ENCODE results near the gene DERA.
"Not testable (repeated sequence)": the region's sequence is repeated elsewhere in the genome, so short reads cannot be mapped to it uniquely, and the experiment has no call there.

The DERA gene

DNA sequence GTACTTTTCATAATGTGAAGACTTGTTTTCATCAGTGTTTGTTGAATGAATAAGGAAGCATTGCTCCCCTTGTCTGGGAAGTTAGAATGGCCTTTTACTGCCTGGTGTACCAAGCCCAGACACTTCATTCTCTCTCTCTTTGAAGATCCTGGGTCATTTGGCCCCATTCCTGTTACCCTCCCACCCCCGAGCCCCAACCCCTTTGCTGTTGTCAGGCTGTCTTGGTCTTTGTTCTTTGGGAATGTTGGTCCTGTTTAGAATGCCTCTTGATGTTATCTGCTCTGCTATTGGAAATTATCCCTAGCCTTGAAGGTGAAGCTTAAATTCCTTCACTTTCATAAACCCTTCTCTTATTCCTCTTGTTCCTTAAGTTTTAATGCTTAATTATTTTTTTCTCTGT is 13.8 kb downstream of the DERA start:
- H2AFZ ChIP-seq (ENCODE audit: low read depth, low read length): no peak overlapping the region
- H3K4me1 ChIP-seq (ENCODE audit: insufficient read depth, low read length): peaks cover 18% of the 10 kb centered on the region
- no peaks in the 10 kb centered on the region for H3K36me3 ChIP-seq (ENCODE audit: insufficient read depth, low read length)
- no peaks in the 10 kb centered on the region for H3K27me3 ChIP-seq (ENCODE audit: insufficient read depth, low read length)
- H3K9me3 ChIP-seq (ENCODE audit: low read length): no peaks in the 10 kb centered on the region
- no peak overlapping the region for H3K4me3 ChIP-seq (ENCODE audit: low read length)

DNA sequence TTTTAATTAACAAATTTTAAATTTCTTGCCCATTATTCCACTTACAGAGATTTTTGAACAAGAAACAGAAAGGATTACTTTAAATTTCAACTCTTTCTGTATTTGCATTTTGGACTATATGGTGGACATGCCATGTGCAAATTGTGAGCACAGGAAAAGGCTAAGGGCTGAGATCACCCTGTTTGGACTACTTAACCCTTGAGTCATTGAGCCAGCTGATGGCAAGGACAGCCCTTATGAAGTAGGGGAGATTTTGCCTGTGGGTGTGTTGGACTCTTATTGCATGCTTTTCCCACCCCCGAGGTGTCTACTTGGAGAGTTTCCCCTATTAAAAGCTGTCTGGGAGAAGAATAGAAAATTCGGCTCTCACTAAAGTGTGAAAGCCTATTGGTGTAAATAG is 17.2 kb downstream of the DERA start:
- H3K4me3 ChIP-seq (ENCODE audit: low read length): no peak overlapping the region
- no peaks in the 10 kb centered on the region for H3K9me3 ChIP-seq (ENCODE audit: low read length)

DNA sequence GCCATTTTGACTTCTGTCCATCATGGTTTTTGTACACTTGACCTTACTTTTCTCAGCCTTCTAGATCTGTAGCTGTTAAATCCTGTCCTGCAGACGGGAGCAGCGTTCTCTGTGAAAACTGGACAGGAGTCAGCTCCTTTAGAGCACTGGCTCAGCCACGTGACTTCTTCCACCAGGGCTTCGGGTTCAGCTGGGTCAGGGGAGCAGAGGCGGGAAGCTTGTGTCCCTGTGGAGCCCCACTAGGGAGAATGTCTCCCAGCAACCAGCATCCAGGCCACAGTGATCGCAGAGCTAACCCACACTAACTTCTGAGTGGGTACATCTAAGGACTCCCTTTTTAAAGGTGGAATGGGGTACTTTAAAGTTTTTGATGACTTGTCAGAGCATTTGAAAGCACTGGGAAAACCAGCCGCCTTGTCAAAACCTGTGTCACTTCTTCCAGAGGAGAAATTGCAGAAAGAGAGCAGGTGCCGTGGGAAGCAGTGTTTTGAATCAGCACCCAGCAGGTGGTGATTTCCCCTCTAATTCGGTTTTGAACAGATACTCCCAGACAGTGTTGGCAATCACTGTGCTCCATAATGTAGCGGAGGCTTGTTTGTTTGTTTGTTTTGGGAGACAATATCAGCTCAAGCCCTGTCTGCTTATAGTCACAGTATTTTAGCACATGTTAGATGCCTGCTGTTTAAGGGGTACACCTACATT is 17.9 kb downstream of the DERA start:
- no peaks in the 10 kb centered on the region for H3K27me3 ChIP-seq (ENCODE audit: insufficient read depth, low read length)
- no peaks in the 10 kb centered on the region for H3K36me3 ChIP-seq (ENCODE audit: insufficient read depth, low read length)
- H3K9me3 ChIP-seq (ENCODE audit: low read length): no peaks in the 10 kb centered on the region
- peaks cover 22% of the 10 kb centered on the region for H3K4me1 ChIP-seq (ENCODE audit: insufficient read depth, low read length)
- no peak overlapping the region for H3K4me3 ChIP-seq (ENCODE audit: low read length)
- no peak overlapping the region for H2AFZ ChIP-seq (ENCODE audit: low read depth, low read length)

More for the DNA sequence above, 17.2 kb downstream of the DERA start:
- peaks cover 22% of the 10 kb centered on the region for H3K4me1 ChIP-seq (ENCODE audit: insufficient read depth, low read length)
- H3K27me3 ChIP-seq (ENCODE audit: insufficient read depth, low read length): no peaks in the 10 kb centered on the region
- H3K36me3 ChIP-seq (ENCODE audit: insufficient read depth, low read length): no peaks in the 10 kb centered on the region
- H2AFZ ChIP-seq (ENCODE audit: low read depth, low read length): no peak overlapping the region

DNA sequence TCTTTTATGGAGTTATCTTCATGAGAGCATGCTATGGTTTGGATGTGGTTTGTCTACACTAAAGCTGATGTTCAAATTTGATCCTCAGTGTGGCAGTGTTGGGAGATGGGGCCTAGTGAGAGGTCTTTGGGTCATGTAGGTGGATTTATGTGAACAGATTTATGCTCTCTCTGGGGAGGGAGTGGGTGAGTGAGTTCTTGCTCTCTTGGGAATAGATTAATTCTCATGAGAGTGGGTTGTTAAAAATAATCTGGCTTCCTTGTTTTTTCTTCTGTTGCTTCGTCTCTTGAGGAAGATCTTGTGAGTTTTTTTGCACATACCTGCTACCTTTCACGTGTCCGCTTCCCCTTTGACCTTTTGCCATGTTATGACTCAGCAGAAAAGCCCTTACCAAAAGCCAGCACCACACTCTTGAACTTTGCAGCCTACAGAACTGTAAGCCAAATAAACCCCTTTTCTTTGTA is 20.5 kb downstream of the DERA start:
- Histone ChIP-seq H3K4me3 (ENCODE audit: low read length) (no peak overlapping the region), H3K27me3 (ENCODE audit: insufficient read depth, low read length) (no peaks in the 10 kb centered on the region), H3K9me3 (ENCODE audit: low read length) (no peaks in the 10 kb centered on the region), H3K4me1 (ENCODE audit: insufficient read depth, low read length) (peaks cover 22% of the 10 kb centered on the region), H3K36me3 (ENCODE audit: insufficient read depth, low read length) (no peaks in the 10 kb centered on the region), H2AFZ (ENCODE audit: low read depth, low read length) (no peak overlapping the region)

DNA sequence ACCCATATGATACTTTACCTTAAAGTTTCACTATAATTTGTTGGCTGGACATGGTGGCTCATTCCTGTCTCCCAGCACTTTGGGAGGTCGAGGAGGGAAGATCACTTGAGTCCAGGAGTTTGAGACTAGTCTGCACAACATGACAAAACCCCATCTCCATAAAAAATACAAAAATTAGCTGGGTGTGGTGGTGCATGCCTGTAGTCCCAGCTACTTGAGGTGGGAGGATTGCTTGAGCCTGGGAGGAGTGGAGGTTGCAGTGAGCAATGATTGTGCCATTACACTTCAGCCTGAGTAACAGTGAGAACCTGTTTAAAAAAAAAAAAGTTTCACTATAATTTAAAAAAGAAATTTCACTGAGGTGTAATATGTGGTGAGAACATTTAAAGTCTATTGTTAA is 21.2 kb downstream of the DERA start:
- Histone ChIP-seq H3K4me1 (ENCODE audit: insufficient read depth, low read length) (peaks cover 22% of the 10 kb centered on the region), H3K4me3 (ENCODE audit: low read length) (no peak overlapping the region), H2AFZ (ENCODE audit: low read depth, low read length) (no peak overlapping the region), H3K36me3 (ENCODE audit: insufficient read depth, low read length) (no peaks in the 10 kb centered on the region), H3K27me3 (ENCODE audit: insufficient read depth, low read length) (no peaks in the 10 kb centered on the region), H3K9me3 (ENCODE audit: low read length) (no peaks in the 10 kb centered on the region)

DNA sequence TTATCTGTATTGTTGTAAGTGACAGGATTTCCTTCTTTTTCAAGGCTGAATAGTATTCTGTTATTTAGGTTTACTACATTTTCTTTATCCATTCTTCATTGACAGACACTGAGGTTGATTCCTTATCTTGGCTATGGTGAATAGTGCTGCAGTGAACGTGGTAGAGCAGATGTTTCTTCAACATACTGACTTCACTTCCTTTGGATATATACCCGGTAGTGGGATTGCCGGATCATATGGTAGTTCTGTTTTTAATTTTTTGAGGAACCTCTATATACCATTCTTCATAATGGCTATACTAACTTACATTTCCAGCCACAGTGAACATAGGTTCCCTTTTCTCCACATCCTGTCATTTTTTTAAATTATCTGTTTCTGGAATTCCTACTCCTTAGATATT is 21.8 kb downstream of the DERA start:
- H2AFZ ChIP-seq (ENCODE audit: low read depth, low read length): no peak overlapping the region
- H3K9me3 ChIP-seq (ENCODE audit: low read length): no peaks in the 10 kb centered on the region
- H3K4me1 ChIP-seq (ENCODE audit: insufficient read depth, low read length): peaks cover 20% of the 10 kb centered on the region
- H3K36me3 ChIP-seq (ENCODE audit: insufficient read depth, low read length): no peaks in the 10 kb centered on the region
- H3K4me3 ChIP-seq (ENCODE audit: low read length): no peak overlapping the region
- H3K27me3 ChIP-seq (ENCODE audit: insufficient read depth, low read length): no peaks in the 10 kb centered on the region

DNA sequence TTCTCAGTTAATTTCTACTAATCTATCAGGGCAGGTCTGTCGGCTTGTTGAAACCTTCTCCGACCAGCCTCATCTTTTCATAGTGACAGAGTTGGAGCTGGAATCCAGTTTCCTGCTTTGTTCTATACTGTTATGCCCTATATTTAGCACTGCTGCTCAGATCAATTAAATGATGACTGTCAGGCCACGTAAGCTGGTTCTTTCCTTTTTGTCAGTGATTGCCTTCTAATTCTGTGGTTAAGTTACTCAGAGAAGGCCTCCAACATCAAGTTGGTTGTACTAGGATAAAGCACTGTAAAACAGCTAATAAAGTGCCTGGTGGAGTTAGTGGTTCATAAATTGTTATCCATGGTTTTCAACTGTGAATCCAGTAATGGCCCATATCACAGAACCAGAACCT is 22.6 kb downstream of the DERA start:
- H3K36me3 ChIP-seq (ENCODE audit: insufficient read depth, low read length): no peaks in the 10 kb centered on the region
- H2AFZ ChIP-seq (ENCODE audit: low read depth, low read length): no peak overlapping the region
- H3K9me3 ChIP-seq (ENCODE audit: low read length): no peaks in the 10 kb centered on the region
- H3K4me3 ChIP-seq (ENCODE audit: low read length): no peak overlapping the region
- peaks cover 12% of the 10 kb centered on the region for H3K4me1 ChIP-seq (ENCODE audit: insufficient read depth, low read length)
- H3K27me3 ChIP-seq (ENCODE audit: insufficient read depth, low read length): no peaks in the 10 kb centered on the region

DNA sequence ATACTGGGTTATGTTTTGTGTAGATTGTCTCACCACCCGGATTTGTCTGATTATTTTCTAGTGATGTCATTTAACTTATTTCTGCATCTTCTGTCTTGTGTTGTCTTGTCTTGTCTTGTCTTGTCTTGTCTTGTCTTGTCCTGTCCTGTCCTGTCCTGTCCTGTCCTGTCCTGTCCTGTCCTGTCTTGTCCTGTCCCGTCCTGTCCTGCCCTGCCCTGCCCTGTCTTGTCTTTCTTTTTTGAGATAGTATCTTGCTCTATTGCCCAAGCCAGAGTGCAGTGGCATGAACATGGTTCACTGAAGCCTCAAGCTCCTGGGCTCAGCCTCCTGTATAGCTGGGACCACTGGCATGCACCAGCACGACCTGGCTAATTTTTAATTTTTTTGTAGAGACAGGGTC is 25.6 kb downstream of the DERA start:
- no peaks in the 10 kb centered on the region for H3K36me3 ChIP-seq (ENCODE audit: insufficient read depth, low read length)
- no peaks in the 10 kb centered on the region for H3K9me3 ChIP-seq (ENCODE audit: low read length)
- H3K4me3 ChIP-seq (ENCODE audit: low read length): no peak overlapping the region
- no peak overlapping the region for H2AFZ ChIP-seq (ENCODE audit: low read depth, low read length)
- no peaks in the 10 kb centered on the region for H3K27me3 ChIP-seq (ENCODE audit: insufficient read depth, low read length)
- H3K4me1 ChIP-seq (ENCODE audit: insufficient read depth, low read length): no peaks in the 10 kb centered on the region

DNA sequence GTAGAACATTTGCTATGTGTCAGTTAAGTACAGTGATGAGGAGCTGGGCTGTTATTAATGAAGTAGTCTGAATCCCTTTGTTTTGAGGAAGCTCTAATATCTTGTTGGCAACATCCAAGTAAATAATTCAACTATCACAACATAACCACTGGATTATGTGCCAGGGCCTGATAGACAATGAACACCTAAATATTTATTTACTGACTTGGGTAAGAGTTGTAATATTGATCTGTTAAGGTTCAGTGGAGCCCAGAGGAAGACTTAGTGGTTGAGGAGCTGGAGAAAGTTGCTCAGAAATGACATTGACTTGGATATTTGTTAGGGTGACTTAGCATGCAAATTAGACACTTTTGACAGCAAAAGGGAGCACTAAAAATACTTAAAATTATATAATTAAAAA is 26.8 kb downstream of the DERA start:
- no peaks in the 10 kb centered on the region for H3K36me3 ChIP-seq (ENCODE audit: insufficient read depth, low read length)
- H3K27me3 ChIP-seq (ENCODE audit: insufficient read depth, low read length): no peaks in the 10 kb centered on the region
- no peak overlapping the region for H3K4me3 ChIP-seq (ENCODE audit: low read length)
- no peaks in the 10 kb centered on the region for H3K9me3 ChIP-seq (ENCODE audit: low read length)
- no peak overlapping the region for H2AFZ ChIP-seq (ENCODE audit: low read depth, low read length)
- no peaks in the 10 kb centered on the region for H3K4me1 ChIP-seq (ENCODE audit: insufficient read depth, low read length)

DNA sequence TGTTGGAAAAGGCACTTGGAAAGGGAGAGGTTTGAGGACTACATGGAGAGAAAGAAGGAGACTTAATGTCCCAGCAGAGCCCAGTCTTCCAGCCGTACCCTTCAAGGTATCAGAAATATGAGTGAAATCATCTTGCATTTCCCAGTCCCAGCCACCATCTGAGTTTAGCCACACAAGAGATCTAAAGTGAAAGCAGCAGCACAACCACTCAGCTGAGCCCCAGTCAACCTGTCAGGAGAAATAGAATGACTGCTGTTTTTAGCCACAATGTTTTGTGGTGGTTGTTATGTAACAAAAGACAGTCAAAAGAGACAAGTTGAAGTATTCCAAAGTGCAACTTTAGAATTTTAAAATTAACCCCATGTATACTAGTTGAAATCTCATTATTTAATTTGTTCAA is 28.0 kb downstream of the DERA start:
- H3K9me3 ChIP-seq (ENCODE audit: low read length): no peaks in the 10 kb centered on the region
- H2AFZ ChIP-seq (ENCODE audit: low read depth, low read length): no peak overlapping the region
- no peaks in the 10 kb centered on the region for H3K36me3 ChIP-seq (ENCODE audit: insufficient read depth, low read length)
- no peaks in the 10 kb centered on the region for H3K27me3 ChIP-seq (ENCODE audit: insufficient read depth, low read length)
- no peaks in the 10 kb centered on the region for H3K4me1 ChIP-seq (ENCODE audit: insufficient read depth, low read length)
- no peak overlapping the region for H3K4me3 ChIP-seq (ENCODE audit: low read length)

DNA sequence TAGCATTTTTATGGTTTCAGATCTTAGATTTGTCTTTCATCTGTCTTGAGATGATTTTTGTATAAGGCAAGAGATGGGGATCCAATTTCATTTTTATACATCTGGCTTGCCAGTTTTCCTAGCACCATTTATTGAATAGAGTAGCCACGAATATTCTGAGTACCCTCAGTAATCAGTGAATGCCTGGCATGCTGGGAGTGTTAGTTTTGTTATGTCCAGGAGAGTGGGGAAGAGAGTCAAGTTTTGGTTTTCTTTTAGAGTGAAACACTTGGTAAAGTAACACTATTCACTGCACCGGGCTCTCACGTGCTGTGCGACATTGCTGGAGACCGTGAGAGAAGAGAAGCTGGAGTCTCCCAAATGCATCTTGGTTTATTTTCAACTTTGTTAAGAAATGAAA is 31.3 kb downstream of the DERA start:
- no peaks in the 10 kb centered on the region for H3K4me1 ChIP-seq (ENCODE audit: insufficient read depth, low read length)
- no peak overlapping the region for H3K4me3 ChIP-seq (ENCODE audit: low read length)
- no peaks in the 10 kb centered on the region for H3K9me3 ChIP-seq (ENCODE audit: low read length)
- H3K27me3 ChIP-seq (ENCODE audit: insufficient read depth, low read length): no peaks in the 10 kb centered on the region
- H3K36me3 ChIP-seq (ENCODE audit: insufficient read depth, low read length): no peaks in the 10 kb centered on the region
- no peak overlapping the region for H2AFZ ChIP-seq (ENCODE audit: low read depth, low read length)

DNA sequence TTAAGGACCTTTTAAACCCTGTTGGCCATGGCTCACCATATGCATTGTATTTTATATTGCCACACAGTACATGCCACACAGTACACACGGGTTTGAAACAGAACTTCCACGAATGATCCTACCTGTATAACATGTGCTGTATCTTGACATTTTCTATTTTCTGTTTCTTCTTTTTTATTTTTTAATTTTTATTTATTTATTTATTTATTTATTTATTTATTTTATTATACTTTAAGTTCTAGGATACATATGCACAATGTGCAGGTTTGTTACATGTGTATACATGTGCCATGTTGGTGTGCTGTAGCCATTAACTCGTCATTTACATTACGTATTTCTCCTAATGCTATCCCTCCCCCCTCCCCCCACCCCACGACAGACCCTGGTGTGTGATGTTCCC is 32.4 kb downstream of the DERA start:
- H2AFZ ChIP-seq (ENCODE audit: low read depth, low read length); H3K4me1 ChIP-seq (ENCODE audit: insufficient read depth, low read length); H3K4me3 ChIP-seq (ENCODE audit: low read length); H3K36me3 ChIP-seq (ENCODE audit: insufficient read depth, low read length); H3K9me3 ChIP-seq (ENCODE audit: low read length); H3K27me3 ChIP-seq (ENCODE audit: insufficient read depth, low read length): not testable (repeated sequence)

DNA sequence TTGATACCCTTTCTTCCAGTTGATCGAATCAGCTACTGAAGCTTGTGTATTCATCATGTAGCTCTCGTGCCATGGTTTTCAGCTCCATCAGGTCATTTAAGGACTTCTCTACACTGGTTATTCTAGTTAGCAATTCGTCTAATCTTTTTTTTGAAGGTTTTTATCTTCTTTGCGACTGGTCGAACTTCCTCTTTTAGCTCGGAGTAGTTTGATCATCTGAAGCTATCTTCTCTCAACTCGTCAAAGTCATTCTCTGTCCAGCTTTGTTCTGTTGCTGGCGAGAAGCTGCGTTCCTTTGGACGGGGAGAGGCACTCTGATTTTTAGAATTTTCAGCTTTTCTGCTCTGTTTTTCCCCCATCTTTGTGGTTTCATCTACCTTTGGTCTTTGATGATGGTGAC is 37.3 kb downstream of the DERA start:
- H3K36me3 ChIP-seq (ENCODE audit: insufficient read depth, low read length); H3K4me3 ChIP-seq (ENCODE audit: low read length); H3K4me1 ChIP-seq (ENCODE audit: insufficient read depth, low read length); H3K27me3 ChIP-seq (ENCODE audit: insufficient read depth, low read length); H3K9me3 ChIP-seq (ENCODE audit: low read length); H2AFZ ChIP-seq (ENCODE audit: low read depth, low read length): not testable (repeated sequence)

DNA sequence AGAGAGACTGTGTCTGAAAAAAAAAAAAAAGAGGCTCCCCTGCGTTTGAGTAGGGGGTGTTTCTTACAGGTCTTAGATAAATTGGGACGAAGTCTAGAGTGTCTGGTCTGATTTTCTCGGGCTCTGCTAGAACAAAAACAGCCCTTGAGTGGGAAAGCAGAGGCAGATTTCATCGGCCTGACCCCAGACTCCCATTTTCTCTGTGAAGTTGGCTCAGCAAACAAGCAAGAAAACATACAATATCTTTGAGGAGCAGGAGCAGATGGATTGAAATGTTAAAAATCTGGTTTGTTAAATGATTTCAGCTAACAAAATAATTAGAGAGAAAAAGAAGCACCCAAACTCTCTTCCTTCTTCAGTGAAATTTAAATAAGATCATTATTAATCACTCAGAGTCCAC is 44.1 kb downstream of the DERA start:
- Histone ChIP-seq H3K36me3 (ENCODE audit: insufficient read depth, low read length) (no peaks in the 10 kb centered on the region), H3K9me3 (ENCODE audit: low read length) (no peaks in the 10 kb centered on the region), H2AFZ (ENCODE audit: low read depth, low read length) (no peak overlapping the region)

More for the DNA sequence above, 44.1 kb downstream of the DERA start:
- Histone ChIP-seq H3K4me1 (ENCODE audit: insufficient read depth, low read length) (no peaks in the 10 kb centered on the region), H3K27me3 (ENCODE audit: insufficient read depth, low read length) (no peaks in the 10 kb centered on the region), H3K4me3 (ENCODE audit: low read length) (no peak overlapping the region)

Measured in neuron (in vitro differentiated cells).